COLO829 (cell line): ENCODE data around the gene GIMAP2.
"Not testable (repeated sequence)": the region's sequence is repeated elsewhere in the genome, so short reads cannot be mapped to it uniquely, and the experiment has no call there.

Experiments used
- DNase-seq: peaks from one replicate; pipeline ENCODE4 v3.0.0; 2012; ENCODE audit warnings: low spot score

Gene GIMAP2

DNA sequence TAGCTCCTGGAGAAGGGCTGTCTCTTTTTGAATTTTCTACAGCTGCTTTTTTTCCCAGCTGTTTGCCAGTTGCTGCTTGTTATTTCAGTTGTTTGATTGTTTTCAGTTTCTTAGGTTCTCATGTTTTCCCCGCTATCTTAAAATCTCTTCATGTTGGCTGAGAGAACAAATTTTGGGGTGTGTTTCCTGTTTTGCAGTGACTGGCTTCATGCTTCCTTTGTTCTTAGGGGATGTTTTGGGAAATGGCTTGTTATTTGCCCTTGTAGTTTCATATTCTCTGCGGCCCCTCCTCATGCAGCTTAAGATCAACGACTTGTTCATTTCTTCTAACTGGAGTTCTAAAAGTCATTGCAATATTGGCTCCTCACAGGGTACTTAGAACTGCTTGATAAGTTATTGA, 8.7 kb upstream of the GIMAP2 start:
- not testable (repeated sequence) for DNase-seq

DNA sequence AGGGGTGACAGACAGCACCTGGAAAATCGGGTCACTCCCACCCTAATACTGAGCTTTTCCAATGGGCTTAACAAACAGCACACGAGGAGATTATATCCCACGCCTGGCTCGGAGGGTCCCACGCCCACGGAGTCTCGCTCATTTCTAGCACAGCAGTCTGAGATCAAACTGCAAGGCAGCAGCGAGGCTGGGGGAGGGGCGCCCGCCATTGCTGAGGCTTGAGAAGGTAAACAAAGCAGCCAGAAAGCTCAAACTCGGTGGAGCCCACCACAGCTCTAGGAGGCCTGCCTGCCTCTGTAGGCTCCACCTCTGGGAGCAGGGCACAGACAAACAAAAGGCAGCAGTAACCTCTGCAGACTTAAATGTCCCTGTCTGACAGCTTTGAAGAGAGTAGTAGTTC, 6.9 kb upstream of the GIMAP2 start:
- DNase-seq, result not testable (repeated sequence)

DNA sequence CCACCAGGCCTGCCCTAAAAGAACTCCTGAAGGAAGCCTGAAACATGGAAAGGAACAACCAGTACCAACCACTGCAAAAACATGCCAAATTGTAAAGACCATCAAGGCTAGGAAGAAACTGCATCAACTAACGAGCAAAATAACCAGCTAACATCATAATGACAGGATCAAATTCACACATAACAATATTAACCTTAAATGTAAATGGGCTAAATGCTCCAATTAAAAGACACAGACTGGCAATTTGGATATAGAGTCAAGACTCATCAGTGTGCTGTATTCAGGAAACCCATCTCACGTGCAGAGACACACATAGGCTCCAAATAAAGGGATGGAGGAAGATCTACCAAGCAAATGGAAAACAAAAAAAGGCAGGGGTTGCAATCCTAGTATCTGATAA, 5.1 kb upstream of the GIMAP2 start:
- DNase-seq, result not testable (repeated sequence)

DNA sequence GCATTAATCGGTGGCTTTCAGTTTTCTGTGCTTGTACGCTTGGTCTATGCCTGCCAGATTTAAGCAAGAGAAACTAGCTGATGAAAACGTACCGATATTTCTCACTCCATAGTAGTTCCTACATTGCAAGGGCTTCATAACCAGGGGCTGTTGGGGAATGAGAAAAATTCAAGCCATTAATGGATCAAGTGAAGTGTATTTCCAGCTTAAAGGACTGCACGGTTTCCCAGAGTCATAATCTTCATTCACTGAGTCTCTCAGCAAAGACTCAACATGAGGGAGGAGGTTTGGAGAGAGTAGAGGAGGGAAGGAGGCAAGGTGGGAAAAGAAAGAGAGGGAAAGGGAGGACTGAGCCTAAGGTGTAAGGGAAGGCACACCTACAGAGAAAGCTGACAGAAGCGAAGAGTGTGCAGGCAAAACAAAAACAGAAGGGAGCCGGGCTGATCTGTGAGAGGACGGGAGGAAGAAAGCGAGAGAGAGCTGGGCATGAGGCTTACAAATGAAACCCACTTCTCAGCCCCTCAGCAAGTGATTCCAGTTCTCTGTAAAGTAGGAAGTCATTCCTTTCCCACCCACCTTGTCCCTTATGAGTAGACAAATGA, 625 bp downstream of the GIMAP2 start:
- no peak for DNase-seq

DNA sequence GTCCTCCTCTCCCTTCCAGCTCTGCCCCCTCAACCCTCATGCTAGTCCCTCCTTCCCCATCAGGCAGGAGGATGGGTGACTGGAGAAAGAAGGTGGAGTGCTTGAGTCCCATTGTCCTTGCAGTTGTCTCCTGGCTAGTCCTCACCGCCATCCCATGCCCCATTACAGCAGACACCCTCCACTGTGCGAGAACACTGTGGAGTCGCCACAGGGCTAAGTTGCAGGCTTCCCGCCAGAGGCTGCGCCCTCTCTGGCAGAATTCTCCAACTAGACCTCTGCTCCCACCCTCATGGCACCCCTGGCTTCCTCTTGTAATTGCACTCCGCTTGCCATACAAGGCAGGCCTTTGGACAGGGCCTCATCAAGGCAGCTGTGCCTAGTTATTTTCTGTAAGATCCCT, 3.1 kb downstream of the GIMAP2 start:
- no peak for DNase-seq

DNA sequence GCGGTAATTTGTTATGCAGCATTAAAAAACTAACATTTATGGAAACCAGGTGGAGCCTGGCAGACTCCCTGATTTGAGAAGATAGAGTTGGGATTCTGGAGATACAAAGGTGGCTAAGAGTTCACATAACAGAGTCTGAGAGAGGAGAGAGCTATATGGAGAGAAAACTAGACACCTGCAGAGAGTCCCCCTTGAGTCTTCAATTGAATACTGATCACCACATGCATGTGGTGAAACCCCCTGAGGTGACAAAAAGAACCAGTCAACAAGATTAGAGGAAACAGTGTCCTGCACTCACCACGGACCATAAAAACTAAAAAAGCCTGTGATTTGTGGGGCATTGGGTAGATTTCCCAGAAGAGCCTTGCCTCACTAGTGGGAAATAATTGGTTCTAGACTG, 10.1 kb downstream of the GIMAP2 start:
- DNase-seq, result no peak

DNA sequence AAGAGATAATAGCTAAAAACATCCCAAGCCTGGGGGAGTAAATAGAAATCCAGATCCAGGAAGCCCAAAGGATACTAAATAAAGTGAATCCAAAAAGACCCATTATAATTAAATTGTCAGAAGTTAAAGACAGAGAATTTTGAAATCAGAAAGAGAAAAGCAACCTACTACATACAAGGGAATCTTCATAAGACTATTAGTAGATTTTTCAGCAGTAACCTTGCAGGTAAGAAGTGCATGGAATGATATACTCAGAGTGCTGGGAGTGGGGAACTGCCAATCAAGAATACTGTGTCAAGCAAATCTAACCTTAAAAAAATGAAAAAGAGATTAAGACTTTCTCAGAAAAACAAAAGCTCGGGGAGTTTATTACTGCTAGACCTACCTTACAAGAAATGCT, 17.7 kb downstream of the GIMAP2 start:
- no peak for DNase-seq

DNA sequence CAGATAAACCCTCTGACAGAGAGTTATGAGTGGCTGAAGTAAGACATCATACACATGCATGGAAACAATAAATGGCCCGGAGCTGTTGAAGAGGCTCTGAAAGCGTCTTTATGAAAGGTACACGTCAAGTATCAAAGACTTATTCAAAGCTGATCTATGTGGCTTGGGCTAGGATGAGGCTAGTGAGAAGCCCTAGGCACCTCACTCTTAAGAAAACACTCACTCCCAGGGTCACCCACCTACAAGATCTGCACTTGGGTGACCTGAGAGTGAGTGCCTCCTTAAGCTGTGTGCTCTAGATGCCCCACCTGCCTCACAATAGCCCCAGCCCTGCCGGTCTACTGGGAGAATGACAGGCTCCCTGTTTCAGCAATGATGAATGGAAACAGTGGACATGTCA, 29.8 kb downstream of the GIMAP2 start:
- DNase-seq, result no peak

DNA sequence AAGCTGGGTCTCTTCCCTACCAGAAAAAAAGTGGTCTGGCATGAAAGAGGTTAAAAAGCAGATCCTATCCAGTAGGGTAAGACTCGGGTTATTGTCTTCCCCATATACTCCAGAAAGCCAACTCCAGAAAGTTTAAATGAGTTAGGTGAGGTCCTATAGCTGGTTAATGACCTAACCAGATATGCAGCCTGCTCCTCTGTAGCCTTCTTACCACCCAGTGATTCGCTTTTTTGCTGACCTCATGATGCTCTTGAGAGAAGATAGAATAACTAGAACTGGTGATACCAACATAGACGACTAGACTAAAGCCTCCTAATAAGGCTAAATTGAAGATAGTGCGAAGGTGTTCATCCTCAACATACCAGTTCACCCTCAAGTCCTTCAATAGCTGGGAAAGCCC, 30.2 kb downstream of the GIMAP2 start:
- DNase-seq, result no peak

DNA sequence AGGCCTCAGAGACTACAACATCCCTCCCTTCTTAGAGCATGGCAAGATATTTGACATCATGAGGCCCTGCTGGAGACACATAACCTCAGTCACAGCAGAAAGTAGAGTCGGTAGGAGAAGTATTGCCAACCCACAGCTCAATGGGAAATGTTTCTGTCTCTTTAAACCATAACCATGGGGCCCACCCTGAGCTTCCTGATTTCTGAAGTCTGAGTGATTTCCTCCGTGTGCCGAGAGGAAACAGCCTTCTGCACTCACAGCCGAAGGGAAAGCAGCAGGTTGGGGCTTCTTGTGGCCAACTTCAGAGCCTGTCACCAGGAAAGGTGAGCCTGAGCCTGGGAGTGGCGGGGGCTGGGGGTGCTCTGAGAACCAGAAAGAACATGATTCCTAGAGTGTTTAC, 30.9 kb downstream of the GIMAP2 start, which contains the start of gene GIMAP1:
GIMAP1 (plus strand) TSS at position 246 of the 400 bp plus-strand sequence. CDS start 2,435 bp downstream, outside the sequence.
- no peak for DNase-seq

DNA sequence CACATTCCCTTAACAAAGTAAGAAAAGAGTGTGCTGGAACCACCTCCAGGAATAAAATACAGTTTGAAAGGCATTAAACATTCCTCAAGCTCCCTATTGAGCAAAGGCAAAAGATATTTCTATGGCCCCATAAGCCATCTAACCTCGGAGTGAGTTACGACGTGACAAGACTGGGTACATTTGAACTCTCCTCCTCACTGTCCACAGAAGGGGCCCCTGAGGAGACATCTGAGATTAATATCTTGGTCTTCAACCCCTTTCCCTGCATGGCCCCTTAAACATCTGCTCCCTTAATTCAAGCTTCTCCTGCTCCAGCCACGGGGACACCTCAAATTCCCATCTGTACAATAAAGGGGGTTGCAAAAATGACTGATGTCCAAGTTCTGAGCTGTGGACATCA, 31.4 kb downstream of the GIMAP2 start:
- no peak for DNase-seq

DNA sequence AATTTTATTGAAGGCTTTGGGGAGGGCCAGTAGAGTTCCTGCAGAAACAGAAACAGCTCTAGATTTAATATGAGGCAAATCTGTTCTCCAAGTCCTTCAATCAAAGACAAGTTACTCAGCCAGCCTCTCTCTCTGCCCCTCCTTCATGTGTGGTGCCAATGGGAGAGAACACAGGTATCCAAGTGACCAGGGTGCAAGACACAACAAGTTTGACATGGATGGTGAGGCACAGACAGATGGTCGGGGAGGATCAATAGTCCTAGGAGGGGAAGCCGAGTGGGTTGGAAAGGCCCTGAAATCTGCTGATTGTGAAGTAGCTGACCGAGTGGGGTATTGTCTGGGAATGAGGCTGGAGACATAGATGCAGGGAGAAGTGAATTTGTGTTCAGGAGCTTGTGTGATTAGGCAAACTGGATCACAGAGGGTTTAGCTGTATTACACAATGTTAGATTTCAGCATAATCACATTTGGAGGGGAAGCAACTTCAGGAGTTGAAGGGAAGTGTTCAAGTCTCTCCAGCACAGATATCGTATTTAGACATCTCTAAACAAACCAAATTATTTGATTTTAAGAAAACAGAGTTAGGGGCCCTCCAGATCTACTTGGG, 32.4 kb downstream of the GIMAP2 start:
- no peak for DNase-seq

DNA sequence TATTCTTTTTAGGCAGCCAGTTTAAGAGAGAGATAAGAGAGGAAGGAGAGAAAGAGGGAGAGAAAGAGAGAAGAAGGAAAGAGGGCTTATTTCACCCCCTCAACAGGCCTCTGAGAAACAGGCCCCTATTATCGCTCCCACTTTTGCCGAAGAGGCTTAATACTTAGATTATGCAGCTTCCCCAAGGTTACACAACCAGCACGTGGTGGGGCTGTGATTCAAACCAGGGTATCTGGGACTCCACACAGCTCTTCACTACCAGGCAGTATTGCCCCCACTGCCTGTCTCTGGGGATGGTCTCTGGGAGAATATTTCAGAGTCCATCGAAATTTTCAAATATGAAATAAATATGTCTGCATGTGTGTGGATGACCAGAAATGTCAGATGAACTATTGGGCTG, 33.9 kb downstream of the GIMAP2 start:
- DNase-seq, result no peak

DNA sequence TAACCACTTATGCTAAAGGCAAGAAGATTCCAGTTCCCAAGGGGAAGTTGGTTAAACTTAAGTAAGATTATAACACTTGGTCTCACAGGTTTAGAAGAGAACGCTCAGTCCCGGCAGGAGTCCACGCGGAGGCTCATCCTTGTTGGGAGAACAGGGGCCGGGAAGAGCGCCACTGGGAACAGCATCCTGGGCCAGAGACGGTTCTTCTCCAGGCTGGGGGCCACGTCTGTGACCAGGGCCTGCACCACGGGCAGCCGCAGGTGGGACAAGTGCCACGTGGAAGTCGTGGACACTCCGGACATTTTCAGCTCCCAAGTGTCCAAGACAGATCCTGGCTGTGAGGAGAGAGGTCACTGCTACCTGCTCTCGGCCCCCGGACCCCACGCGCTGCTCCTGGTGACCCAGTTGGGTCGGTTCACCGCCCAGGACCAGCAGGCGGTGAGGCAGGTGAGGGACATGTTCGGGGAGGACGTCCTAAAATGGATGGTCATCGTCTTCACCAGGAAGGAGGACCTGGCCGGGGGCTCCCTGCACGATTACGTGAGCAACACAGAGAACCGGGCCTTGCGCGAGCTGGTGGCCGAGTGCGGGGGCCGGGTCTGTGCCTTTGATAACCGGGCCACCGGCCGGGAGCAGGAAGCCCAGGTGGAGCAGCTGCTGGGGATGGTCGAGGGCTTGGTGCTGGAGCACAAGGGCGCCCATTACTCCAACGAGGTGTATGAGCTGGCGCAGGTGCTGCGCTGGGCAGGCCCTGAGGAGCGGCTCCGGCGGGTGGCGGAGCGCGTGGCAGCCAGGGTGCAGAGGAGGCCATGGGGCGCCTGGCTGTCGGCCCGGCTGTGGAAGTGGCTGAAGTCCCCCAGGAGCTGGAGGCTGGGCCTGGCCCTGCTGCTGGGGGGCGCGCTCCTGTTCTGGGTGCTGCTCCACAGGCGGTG, 34.7 kb downstream of the GIMAP2 start:
- no peak for DNase-seq

DNA sequence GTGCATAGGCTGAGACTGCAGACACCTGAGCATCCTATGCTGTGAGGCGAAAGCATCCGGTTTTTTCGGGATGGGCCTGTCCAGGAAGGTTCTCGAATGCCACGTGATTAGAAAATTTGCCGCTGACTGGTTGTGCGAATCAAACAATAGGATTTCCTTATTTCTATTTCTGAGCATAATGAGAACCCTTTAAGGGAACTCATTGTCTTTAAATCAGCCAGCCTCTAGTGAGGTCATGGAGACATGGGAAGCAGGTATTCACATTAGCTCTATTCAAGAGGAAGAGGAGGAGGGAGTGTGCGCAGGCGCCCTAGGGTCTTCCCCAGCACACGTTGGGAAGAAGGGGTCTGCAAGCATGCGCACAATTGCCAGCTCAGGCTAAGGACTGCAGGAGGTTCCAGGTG, 36.5 kb downstream of the GIMAP2 start:
- no peak for DNase-seq

DNA sequence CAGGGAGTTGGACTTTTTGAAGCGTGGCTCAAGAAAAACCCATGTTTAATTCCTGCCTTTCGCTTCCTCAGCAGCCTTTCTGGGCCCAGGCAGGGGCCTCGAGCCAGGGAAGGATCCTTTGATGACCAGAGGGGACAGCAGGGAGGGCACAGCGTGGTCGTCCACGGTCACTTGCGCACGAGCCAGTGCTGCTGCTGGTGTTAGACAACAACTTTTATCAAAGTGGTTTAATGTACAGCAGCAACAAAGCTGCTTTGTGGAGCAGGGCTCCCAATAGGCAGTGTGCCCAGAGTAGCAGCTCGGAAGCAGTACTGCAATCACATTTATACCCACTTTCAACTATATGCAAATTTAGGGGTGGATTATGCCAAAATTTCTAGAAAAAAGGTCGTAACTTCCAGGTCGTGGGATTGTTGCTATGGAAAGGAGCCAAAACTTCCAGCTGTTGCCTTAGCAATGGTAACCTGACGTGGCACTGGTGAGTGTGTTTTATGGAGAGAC, 37.0 kb downstream of the GIMAP2 start:
- DNase-seq, result no peak

DNA sequence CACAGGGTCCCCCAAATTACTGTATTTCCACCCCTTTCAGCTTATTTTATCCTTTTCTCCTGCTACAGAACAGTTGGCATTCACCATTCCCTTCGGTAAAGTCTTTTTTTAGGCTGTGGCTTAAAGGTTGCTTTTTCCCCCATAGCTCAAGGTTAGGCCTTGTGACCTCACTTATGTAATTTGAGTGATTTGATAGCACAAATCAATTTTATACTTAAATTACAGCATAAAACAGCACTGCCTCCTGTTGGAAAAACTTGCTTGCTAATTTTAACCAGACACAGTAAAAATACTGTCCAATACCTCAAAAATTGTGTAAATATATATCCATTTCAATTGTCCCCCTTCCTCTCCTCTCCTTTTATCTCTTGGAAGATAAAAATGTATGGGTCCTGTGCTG, 38.0 kb downstream of the GIMAP2 start:
- DNase-seq, result no peak

DNA sequence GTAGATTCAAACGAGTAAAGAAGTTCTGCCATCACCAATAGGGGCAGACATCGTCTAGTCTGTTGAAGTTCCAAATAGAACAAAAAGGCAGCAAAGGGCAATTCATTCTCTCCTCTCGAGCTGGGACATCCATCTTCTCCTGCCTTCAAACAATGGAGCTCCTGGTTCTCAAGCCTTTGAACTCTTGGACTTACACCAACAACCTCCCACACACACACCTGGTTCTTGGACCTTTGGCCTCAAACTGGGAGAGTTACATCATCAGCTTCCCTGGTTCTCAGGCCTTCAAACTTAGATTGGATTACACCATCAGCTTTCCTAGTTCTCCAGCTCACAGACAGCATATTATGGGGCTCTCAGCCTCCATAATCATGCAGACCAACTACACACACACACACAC, 41.9 kb downstream of the GIMAP2 start:
- no peak for DNase-seq

DNA sequence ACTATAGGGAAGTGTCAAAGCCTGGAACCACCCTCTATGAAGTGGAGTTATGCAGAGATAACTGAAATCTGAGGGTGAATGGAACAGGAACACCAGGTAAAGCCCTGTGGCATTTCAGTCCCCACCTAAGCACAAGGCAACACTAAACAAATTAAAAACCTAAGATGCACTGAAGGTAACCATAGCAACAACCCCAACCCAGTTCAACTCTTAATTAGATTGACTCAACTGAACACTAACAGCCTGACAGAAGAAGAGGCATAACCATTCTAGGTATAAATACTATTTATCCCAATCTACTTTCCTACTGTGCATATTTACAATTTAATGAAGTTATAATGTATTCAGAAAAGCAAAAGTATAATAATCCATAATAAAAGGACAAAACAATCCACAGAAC, 42.5 kb downstream of the GIMAP2 start:
- no peak for DNase-seq

DNA sequence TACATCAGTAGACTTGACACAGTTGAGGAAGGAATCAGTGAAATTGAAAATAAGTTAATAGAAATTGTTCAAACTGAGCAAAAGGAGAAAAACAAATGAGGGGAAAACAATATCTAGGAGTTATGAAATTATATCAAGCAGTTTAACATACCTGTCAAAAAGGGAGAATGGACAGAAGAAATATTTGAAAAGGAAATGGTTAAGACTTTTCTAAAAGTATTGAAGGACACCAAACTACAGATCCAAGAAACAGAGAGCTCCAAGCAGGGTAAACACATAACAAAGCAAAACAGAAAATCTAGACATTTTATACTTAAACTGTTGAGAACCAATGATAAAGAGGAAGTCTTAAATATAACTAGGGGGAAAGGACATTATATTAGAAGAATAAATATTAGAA, 43.1 kb downstream of the GIMAP2 start:
- no peak for DNase-seq

DNA sequence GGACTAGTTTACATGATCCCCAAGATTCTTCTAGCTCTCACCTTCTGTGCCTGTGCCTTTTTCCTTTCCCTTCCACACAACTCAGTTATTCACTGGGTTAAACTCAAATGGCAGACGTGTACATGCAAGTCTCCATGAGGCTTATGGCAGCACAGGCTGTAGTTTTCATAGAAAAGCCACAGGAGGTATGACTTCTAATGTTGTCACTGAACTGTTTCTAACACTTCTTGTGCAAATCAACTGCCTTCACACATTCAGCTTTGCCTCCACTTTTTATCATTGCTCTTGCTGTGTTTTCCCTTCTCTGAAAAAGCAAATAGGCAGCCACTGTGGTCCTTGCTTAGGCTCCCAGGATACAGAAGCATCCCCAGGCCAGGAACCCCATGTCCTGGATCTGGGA, 46.4 kb downstream of the GIMAP2 start:
- no peak for DNase-seq

DNA sequence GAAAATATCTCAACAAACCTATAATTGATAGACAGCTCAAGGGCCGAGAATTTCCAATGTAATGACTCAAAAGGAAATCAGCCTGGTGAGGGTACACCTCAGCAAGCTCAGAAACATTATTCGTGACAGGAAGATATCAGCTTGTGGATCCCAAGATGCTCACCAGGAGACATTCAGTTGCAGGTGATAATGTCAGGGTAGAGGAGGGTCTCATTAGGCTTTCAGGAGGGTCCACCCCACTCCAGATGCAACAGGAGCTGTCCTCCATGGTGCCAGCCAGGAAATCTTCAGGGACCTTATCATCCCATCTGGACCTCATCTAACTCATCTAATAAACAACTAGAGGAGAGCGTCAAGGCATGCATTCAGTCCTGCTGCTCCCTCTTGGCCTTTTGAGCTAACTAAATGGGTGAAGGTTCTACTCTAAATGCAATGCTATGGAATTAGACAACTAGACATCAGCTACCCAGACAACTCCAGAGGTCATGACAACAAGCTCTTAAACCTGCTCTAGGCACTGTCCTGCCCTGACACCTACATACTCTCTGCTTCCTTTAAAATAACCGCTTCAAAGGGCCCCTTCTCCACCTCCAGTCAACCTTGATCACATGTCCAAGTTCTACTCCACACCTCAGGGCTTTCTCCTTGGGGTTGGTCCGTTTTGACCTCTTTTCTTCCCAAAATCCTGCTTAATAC, 47.4 kb downstream of the GIMAP2 start:
- no peak for DNase-seq
